HG02943 (cell line): ENCODE results near the gene SAMMSON.

Source experiments
- ATAC-seq: cut with Tn5 transposase; IDR thresholded peaks from one replicate; pipeline ENCODE4 v1.9.1; 2021; ENCODE audit warnings: mild to moderate bottlenecking, low read depth, moderate library complexity; ENCODE audit not compliant: unreplicated experiment

SAMMSON gene

GRCh38 chr3:69999140-70000027 lies at the start of gene SAMMSON:
SAMMSON (plus strand) TSS chr3:69999733.
- no peak for ATAC-seq

DNA sequence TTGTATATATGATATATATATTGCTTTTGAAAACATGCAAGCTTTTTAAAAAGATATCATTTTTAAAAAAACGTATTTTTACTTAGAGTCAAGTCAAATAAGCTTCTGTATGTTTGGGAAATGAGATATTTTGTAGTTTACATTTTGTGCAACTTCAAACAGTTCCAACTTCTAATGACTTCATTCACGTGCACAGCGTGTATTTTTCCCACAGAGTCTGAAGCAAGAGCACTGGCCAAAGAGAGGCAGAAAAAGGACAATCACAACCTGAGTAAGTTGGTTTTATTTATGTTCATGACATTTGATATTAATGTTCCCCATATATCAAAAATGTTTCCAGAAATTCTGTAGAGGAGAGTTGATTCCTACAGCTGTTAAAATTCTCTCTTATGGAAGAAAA lies 47.9 kb upstream of the SAMMSON start:
- no peak for ATAC-seq

DNA sequence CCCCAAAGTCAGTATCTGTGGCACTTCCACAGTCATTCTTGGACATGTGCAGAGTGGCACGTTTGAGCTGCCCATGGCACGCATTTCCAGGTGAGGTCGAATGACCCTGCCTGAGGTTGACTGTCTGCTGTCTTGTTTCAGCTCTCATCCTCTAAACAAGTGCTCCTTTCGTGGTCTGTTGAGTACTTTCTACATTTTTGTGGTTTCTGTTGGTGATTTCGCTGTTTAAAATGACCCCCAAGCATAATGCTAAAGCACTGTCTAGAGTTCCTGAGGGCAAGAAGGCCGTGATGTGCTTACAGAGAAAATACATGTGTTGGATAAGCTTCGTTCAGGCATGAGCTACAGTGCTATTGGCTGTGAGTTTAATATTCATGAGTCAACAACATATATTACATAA lies 40.0 kb upstream of the SAMMSON start:
- no peak for ATAC-seq

DNA sequence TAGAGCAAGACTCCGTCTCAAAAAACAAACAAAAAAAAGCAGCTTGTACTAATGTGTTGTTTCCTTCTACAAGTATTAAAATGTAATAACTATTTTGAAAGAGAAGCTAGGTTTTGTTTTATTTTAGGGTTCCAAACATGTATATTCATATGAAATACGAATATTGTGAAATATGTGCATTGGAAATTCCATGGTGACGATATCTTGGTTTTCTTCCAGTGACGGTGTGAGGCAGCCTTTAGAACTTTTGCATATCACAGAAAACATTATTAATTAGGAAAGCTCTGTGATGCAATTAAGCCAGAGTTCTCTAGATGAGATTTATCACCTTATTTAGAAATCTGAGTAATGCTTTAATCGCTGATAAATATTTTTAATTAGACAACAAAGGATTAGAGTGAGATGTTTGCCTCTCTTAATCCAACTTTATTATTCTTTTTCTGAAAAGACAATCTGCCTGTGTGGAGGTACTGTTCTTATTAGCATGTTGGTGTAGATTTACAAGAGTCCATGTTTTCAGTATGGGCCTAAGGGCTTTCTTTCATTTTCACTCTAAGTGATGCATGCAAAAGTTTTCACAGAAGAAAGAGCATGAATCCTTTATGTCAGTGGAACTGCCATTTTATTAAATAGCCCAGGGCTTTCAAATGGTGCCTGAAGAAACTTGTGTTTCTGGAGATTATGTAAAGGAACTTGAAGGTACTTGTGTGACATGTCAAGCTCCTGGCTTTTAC lies 37.7 kb upstream of the SAMMSON start:
- no peak for ATAC-seq

- no peak for ATAC-seq
These were observed 35.9 kb upstream of the SAMMSON start for GRCh38 chr3:69963643-69964042.

DNA sequence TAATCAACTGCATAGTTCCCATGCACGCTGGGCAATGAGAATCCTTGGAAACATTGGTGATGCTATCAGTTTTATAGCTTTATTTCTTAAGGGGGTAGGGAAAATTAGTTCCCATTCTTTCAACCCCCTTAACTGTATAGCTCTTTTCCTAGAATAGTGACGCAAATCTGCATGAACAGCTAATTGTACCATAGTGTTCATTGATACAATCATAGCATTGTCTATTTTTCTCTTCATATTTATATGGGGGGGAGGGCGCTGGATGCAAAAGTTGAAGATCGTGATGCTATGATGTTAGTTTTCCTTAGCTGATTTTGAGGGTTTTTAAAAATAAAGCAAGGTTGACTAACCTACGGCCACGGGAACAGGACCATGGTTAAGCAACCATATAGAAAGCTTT lies 32.4 kb upstream of the SAMMSON start:
- ATAC-seq: no peak

GRCh38 chr3:69970827-69971226 lies 28.7 kb upstream of the SAMMSON start:
- ATAC-seq: no peak

- ATAC-seq: no peak
These were observed 26.9 kb upstream of the SAMMSON start for GRCh38 chr3:69972672-69973071.

GRCh38 chr3:69976021-69976420 lies 23.5 kb upstream of the SAMMSON start:
- ATAC-seq: no peak

GRCh38 chr3:69983546-69984265 lies 15.8 kb upstream of the SAMMSON start:
- ATAC-seq: no peak

DNA sequence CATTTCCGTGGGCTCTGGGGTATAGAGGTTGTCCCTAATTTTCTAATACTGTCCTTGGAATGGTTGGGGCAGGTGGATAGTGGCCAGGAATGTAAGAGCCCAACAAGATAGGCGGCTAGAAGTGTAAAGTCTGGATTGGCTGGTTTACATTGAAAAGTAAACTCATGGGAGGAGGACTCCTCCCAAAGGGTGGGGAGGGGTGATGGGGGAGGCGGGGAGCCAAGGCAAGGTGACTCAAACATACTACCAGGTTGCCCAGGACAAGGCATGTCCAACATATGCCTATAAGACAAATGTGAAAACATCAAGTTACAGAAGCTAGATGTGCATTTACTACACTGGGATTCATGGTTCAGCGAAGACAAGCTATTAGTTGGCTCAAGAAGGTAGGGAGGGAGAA lies 14.3 kb upstream of the SAMMSON start:
- ATAC-seq: no peak

- no peak for ATAC-seq
These were observed 13.1 kb upstream of the SAMMSON start for GRCh38 chr3:69986419-69986818.

DNA sequence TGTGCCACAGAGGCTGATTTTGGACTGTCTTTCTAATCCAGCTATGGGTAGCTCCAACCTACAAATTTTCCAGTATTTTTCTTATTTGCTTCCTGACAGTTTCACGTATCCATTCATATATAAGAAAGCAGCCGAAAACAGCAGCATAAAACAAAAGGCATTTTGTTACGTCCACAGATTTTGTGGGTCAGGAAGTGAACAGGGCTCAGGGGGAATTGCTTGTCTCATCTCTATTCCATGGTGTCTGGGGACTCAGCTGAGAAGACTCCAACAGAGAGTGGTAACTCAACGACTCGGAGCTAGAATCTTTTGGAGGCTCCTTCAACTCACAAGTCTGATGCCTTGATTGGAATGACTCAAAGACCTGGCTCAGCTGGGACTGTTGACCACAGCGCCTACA lies 11.7 kb upstream of the SAMMSON start:
- ATAC-seq: no peak

DNA sequence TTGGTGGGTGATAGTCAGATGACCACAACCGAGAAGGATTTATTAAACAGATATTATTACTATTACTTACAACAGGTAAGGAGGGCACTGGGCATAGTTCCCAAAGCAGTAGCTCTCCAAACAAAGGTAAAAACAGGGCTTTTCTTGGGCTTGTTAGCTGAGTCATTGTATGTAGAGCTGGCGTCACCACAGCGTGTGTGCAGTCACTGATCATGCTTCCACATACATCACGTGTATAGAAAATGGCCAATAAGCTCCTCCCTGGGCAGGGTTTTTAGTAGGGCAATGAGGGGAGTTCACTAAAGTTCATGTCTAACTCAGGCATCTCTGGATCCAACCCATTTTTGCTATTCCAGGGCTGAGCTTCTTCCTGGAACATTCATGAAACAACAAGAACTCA lies 5.8 kb upstream of the SAMMSON start:
- ATAC-seq: no peak

GRCh38 chr3:69994919-69995318 lies 4.6 kb upstream of the SAMMSON start:
- no peak for ATAC-seq

DNA sequence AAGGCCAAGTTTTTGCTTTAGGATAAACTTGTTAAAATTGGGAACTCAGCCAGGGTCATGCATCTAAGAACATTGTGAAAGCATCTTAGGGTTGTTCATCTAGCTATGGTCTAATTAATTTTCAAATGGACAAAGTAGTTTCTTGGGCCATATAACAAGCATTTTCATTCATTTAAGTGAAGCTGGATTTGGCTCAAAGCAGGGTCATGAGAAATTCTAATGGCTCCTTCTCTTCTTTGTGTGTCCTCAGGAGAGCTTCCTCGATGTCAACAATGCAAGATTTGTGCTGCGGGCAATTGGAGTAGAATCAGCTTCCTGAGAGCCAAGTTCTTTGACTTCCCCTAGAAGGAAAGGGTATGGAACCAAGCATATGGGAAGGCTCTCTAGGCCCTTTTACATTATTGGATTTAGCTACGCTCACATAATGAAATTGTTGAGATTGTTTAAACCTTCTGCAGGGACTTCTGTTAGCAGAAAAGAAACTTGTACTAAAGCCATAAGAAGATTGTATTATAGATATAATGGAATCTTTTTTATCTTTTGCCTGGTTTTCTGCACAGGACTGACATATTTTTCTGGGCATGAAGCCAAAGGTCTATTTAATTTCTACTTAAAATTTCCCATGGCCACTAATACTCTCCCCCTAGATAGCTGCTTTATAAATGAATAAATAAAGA lies 1.8 kb upstream of the SAMMSON start:
- ATAC-seq: no peak

DNA sequence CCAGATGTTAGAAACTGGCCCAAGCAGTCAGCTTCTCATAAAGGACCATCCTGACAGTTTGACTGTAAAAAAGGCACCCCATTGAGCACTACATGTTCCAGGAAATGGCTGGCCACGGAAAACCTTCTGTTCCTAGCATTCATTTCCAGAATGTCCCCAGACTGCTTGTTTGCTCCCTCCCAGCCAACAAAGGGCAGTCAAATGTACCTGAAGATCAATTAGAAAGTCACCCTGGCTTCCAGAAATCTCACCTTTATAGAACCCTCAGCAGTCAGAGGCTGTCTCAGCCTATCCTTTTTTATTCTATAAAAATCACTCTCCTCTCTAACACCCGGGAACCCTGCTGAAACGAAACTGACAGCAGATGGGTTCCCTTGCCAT lies 784 bp upstream of the SAMMSON start:
- ATAC-seq: no peak

DNA sequence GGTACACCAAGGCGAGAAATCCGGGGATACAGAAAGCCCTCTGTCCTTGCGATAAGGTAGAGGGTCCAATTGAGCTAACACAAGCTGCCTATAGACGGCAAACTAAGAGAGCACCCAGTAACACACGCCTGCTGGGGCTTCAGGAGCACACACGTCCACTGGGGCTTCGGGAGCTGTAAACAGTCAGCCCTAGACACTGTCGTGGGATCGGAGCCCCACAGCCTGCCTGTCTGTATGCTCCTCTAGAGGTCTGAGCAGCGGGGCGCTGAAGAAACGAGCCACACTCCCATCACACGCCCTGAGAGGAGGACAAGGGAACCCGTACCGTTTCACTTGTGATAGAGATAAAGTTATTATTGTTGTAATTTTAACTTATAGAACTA lies 486 bp downstream of the SAMMSON start:
- no peak for ATAC-seq

DNA sequence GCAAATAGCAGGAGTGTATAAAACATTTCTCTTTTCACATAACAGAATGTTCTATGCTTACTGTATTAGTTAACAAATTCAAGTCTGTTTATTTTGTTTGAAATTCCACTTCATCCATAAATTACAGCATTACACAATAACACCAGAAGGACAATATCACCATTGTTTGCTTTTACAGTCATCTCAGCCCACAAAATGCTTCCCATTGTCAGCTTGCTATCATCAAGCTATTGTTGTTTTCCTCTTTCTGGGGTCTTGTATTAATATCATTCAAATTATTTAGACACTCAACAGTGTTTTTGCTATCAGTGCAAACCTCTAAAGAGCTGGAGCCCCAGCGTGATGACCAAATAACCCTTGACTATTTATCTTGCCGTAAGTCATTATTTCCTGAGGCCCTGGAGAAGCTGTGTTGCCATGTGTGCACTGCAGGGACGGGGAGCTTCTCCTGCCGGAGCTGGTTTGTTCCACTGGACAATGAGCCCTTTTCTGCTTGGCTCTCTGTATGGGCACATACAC lies 1.1 kb downstream of the SAMMSON start:
- no peak for ATAC-seq

- no peak for ATAC-seq
These were observed 3.6 kb downstream of the SAMMSON start for GRCh38 chr3:70003119-70003518.

GRCh38 chr3:70006089-70006488 lies 6.6 kb downstream of the SAMMSON start:
- ATAC-seq: no peak
